Fibroblast of upper back skin (primary cell): ENCODE measurements around the gene KY.
A peak's percentile ranks its signal among the peaks of the same experiment; 100 is the strongest.

Experiments
- DNase-seq: peaks from one replicate; pipeline ENCODE4 v3.0.0-alpha.2; 2013

Gene KY

GRCh38 chr3:134667406-134667805 is 16.6 kb upstream of the KY start:
- no peak for DNase-seq

GRCh38 chr3:134666885-134667284 is 16.1 kb upstream of the KY start:
- DNase-seq: no peak

DNA sequence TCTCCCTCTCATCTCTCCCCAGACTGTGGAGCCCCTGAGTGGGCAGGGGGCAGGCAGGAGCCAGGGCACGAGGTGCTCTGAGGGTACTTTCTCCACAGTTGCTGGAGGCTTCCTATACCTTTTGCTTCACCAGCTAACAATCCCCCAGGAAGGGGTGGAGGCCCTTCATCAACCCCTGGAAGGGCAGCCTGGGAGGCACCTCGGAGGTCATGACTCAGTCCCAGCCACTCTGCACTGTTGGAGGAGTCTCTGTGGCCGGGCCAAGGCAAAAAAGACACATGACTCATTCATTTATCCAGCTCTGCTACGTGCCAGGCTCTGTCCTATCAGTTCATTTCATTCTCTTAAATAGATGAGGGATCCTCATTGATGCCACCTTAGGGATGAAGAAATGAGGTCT is 15.6 kb upstream of the KY start:
- DNase-seq: peak; percentile 55

DNA sequence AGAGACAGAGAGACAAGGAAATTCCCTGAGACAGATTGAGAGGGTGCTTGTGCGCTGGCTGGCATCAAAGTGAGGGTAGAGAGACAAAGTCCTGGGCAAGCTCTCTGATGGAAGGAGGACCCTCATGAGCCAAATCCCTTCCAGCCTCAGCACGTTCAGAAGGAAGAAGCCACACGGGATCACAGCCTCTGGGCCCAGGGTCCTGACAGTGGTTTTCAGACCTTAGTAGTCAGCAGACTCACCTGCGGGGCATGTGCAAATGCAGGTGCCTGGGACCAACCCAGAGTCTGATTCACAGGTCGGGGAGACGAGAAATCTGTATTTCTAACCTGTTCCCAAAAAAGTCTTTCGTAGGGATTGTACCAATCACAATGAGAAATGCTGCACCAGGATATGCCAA is 15.2 kb upstream of the KY start:
- no peak for DNase-seq

DNA sequence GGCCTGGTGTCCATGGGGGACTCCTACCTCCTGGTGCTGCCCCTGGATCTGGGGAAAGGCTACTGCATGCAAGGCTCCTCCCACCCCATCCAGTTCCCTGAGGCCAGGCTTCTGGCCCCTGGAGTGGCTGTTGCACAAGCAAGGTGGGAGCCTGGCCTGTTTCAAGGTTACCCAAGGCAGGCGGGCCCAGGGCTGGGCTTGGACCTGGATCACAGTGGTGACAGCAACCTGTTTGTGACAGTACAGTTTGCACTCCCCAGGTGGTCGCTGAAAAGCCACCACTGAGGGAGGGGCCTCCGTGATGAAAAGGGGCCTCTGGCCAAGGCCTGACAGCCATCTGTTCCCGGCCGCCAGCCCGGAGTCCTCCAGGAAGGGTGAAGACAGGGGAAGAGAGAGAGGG is 14.4 kb upstream of the KY start:
- DNase-seq: no peak

GRCh38 chr3:134663721-134664456 is 13.1 kb upstream of the KY start:
- DNase-seq: peak; percentile 44

- no peak for DNase-seq
Measured at GRCh38 chr3:134660046-134660441, 9.2 kb upstream of the KY start.

- no peak for DNase-seq
Measured at GRCh38 chr3:134659391-134660045, 8.7 kb upstream of the KY start.

DNA sequence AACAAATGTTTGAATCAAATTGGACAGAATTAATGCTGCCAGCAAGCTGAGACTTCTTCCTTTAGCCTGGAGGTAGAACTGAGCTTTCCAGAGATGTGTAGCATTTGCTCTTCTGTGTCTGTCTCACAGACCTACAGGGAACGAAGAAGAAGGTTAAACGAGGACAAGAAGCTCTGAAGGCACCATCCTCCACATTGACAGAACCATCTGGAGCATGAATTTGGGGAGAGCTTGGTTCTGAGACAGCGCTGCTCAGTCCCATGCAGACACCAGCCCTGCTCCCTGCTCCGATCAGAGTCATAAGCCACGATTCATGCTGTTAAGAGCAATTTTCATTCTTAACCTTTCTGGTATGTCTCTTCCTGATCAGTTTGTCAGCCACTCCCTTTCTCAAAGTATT is 7.7 kb upstream of the KY start:
- DNase-seq: no peak

GRCh38 chr3:134656211-134656800 is 5.5 kb upstream of the KY start:
- DNase-seq: no peak

DNA sequence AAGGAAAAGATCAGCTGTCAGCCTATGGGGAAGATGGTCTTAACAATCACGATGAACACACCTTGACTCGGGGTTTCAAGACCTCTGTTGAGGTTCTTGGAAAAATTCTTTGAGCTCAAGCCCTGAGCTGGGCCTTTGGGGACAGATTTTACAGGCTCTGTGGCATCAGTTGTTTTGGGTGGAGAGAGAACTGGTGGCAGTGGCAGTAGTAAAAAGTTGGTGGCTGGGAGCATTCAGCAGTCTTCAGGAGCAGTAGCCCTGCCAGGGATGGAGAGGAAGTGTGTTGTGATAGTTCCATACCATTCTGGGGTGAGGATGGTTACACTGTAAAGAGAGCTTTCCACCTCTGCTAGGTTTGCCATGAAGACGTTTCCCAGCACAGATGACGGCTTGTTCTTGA is 4.9 kb upstream of the KY start:
- DNase-seq: no peak

- no peak for DNase-seq
Measured at GRCh38 chr3:134654031-134654430, 3.2 kb upstream of the KY start.

GRCh38 chr3:134652886-134653630 is 2.2 kb upstream of the KY start:
- no peak for DNase-seq

- DNase-seq: peak; percentile 84
Measured at GRCh38 chr3:134652409-134652831, 1.6 kb upstream of the KY start.

DNA sequence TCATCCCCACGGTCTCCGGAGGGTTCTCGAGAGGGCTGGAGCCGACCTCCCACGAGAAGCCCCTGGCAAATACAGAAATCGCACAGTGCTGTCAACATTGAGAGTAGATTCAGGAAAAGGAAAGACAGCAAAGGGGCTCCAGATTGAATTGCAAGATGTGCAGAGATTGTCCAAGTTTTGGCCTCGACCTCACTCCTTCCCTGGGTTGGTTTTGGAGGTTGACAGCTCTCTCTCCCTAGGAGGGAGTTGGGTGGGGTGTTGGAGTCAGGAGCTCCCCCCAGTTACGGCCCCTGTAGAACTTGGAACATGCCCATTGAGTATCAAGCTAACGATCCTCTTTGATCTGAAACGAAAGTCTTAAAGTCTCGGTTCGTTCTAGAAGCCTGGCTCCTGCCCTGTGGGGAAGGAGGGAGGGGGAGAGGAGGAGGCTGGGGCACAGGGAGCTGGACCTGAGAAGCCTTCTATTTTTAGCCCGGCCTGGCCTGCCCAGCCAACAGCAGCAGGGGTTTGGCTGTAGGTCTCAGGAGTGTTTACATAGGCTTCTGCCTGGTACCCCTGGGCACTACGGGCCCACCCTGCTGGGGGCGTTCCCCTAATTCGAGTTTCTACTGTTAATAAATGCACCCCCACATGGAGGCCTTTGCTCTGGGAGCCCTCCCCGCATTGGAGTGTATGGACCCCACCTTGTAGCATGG is 672 bp upstream of the KY start:
- peak; percentile 61 for DNase-seq

DNA sequence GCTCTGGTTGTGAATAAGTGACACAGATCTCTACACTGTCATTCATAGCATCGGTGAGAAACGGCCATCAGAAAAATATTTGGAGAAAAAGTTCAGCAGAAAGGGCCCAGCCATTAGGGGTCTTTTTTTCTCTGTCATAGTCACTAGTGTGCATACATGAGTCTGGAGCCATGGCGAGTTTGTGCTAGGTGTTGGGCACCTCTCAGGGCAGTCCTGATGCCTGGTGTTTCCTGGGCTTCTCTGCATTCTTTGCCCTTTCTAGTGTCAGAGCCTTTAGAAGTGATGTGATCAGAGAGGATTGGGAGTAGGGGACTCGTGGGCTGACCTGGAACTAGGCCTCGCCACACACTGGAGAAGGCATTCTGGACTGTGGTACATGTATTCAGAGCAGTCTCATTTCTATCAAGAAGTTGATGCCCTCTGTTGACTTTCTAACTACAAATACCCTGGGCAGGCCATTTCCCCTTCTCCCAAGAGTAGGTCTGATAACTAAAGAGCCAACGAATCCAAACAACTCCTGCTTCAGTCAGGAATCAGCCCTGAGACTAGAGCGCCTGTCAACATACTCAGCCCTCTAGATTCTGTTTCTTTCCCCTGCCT is 1.6 kb downstream of the KY start:
- DNase-seq: no peak

GRCh38 chr3:134647902-134648760 is 2.7 kb downstream of the KY start:
- no peak for DNase-seq

DNA sequence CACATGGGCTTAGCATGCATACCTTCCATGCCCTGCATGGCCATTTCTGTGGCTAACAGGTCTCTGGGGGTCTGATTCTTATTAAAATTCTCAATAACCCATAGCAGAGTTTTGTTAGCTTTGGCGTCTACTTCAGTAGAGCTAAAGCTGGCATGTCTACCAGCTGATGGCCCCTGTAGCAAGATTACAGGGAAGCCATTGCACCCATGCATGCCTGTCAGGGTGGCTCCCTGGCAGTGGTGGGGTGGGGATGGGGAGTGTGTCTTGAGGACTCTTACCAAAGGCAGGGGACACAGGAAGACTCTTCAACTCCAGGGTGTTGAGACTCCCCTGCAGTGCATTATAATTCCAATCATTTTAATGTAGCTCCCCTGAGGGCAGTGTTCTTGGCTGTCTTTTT is 4.7 kb downstream of the KY start:
- DNase-seq: no peak

DNA sequence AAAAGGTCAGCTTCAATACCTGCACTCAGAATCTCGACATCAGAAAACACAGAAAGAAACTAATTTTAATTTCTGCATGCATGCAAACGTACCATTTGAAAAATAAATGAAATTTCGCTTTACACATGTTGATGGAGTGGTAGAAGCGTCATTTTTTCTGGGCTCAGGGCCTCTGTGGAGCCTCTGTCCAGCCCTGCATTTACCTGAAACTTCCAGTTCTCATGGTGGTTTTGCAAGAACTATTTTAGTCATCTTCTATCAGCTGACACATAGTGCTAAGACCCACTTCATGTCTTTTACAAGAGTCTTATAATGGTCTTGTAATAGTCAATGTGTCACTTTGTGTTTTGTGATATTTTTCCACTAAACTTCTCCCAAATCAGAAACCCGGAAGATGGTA is 5.3 kb downstream of the KY start:
- DNase-seq: no peak

GRCh38 chr3:134644731-134645514 is 5.9 kb downstream of the KY start:
- no peak for DNase-seq

- no peak for DNase-seq
Measured at GRCh38 chr3:134643150-134643675, 7.6 kb downstream of the KY start.
